HS-5 (cell line): ENCODE results near the gene SDR39U1.

Experiments
- DNase-seq: peaks from one replicate; pipeline ENCODE4 v3.0.0-alpha.2; 2012; ENCODE audit warnings: low read depth

The SDR39U1 gene

DNA sequence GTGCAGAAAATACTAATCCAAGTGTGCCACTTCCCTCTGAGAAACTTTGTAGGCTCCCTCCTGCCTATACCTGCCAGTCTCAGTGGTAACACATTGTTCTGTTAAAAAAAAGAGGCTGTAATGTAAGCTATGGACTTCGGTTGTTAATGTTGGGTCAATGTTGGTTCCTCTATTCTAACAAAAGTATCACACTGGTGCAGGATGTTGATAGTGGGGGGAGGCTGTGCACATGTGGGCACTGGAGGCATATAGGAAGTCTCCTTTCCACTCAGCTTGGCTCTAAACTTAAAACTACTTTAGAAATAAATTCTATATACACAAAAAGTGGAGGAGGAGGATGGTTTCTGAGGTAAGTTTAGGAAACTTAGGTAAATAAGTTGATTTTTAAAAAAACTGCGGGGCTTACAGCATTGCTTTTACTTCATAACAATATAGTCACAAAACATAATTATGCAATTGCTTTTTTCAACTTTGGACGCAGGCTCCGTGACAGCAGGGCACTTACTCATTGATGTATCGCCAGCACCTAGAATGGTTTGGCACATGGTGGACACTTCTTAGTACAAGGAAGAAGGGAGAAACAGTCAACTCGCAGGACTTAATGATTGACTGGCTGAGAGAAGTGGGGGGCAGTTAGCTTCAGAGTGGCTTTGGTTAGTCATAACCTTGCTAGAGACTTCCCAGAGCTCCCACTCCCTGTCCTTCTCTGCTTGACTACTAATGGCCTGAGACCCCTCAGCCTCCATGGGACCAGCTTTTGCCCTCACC is 51.7 kb downstream of the SDR39U1 start:
- DNase-seq: no peak
